ENCODE measurements around the gene CTAG1B. TPM values are rescaled to one million over a fixed set of nuclear protein-coding genes. Genes with fewer than 3 reads are reported as not detected.
"Not testable (repeated sequence)": the region's sequence is repeated elsewhere in the genome, so short reads cannot be mapped to it uniquely, and the experiment has no call there.

The CTAG1B gene
- total RNA-seq, 1 experiment from 2014 or later = not detected

DNA sequence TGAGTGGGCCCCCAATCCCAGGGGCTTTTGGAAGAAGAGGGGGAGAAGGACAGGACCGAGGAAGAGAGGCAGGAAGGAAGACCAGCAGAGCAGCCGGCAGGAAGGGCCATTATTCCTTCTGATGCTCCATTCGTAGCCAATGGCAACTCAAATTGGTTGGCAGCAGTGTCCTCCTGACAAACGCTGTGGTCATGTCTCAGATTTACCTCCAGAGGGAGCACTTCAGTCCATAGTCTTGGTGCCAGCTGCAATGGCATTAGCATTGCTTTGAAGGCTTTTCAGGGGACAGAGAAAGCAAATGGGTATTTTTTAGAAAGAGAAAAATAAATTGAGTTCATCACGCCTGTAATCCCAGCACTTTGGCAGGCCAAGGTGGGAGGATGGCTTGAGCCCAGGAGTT lies 9.9 kb upstream of the CTAG1B start:
- DNase-seq (ENCODE audit: low spot score) = not testable (repeated sequence)

DNA sequence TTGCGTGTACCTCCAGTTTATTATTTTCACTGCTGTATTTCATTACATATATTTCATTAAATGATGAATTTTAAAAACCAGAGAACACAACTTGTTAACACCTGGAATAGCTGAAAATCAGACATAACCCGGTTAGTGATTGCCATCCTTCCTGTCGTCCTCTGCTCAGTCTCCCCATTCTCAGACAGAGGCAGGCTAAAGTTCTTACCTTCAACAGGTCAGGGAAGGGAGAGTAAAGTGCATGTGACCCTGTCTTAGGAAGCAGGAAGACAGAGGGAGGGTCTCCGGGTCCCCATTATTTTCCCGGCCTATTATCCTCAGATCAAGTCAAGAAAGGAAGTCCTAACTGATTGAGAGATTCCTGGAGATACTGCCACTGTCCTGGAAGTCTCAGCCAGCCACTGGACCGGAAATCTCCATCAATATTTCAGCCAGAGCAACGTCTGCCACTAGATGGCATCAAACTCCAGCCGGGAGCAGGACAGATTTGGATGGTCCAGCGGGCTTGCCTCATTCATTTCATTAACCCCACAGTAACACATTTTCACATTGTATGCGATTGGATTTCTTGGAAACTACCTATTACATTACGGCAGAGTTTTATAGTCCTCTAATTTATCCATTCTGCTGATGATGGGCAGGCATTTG lies 1.8 kb upstream of the CTAG1B start:
- not testable (repeated sequence) for DNase-seq (ENCODE audit: low spot score)

DNA sequence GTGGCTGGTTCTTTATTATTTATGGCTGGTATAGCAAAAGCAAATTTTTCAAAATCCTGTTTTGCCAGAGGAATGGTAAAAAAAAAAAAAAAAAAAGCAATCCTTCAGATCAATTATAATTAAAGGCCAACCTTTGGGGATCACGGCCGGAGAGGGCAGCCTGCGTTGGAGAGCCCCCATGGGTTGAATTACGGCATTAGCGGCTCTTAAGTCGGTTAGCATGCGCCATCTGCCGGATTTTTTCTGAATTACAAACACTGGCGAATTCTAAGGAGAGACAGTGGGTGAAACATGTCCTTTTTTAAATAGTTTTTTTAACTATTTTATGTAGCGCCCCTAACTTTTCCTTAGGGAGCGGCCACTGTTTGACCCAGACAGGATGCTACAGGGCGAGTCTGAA lies 5.5 kb downstream of the CTAG1B start:
- not testable (repeated sequence) for DNase-seq (ENCODE audit: low spot score)

DNA sequence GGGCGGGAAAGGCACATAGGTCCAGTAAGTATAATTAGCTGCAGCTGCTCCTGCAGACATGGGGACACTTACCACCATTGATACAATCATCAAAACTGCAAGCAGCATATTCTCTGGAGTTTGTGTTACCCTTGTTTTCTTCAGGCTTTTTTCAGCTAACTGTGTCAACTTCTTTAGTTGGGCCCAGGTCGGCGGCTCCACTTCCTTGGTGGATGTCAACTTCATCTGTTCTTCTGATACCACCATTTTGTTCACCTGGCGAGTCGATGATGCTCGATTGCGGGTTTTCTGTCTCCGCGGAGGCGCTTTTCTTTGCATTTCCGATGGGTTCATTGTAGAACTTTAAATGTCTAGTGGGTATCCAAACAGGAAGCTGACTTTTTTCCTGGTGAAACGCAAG lies 7.9 kb downstream of the CTAG1B start:
- DNase-seq (ENCODE audit: low spot score) = not testable (repeated sequence)

DNA sequence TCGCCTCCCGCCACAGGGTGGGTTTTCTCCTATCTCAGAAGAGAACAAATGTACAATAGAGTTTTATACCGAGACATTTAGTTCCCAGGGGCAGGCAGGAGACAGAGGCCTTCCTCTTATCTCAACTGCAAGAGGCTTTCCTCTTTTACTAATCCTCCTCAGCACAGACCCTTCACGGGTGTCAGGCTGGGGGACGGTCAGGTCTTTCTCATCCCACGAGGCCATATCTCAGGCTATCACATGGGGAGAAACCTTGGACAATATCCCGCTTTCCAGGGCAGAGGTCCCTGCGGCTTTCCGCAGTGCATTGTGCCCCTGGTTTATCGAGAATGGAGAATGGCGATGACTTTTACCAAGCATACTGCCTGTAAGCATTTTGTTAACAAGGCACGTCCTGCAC lies 10.3 kb downstream of the CTAG1B start:
- DNase-seq (ENCODE audit: low spot score) = not testable (repeated sequence)

DNA sequence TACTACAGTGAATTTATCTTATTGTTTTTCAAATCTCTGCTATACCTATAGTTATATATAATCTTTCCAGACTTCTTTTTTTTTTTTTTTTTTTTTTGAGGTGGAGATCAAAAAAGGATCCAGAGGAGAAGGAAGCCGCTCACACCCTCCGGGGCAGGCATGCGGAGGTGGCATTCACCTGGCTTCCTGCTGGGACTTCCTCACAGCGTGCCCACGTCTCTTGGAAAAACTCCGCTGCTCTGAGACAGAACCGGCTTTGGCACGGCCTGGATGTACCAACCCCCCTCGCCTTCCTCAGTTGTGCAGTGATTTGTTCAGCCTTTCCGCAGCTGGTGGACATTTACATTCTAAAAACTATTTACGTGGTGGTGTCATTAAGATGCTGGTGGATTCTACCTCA lies 11.1 kb downstream of the CTAG1B start:
- not testable (repeated sequence) for DNase-seq (ENCODE audit: low spot score)

DNA sequence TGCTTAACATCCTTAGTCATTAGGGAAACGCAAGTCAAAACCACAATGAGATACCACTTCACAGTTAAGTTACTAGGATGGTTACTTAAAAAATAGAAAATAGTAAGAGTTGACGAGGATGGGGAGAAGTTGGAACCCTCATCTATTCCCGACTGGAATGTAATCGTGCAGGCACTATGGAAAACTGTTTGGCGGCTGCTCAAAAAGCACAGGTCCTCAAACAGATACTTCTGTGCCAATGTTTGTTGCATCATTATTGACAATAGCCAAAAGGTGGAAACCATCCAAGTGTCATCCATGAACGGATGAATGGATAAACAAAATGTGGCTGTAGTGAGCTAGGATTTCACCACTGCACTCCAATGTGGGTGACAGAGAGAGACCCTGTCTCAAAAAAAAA lies 11.7 kb downstream of the CTAG1B start:
- DNase-seq (ENCODE audit: low spot score) = no peak

DNA sequence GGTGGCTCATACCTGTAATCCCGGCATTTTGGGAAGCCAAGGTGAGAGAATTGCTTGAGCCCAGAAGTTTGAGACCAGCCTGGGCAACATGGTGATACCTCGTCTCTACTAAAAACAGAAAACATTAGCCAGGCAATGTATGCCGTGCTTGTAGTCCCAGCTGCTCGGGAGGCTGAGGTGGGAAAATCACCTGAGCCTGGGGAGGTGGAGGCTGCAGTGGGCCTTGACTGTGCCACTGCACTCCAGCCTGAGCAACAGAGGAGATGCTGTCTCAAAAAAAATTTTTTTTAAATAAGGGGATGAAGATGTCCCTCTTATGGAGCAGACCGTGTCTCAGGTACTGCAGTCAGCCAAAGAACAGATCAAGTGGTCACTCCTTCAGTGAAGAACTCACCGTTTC lies 13.5 kb downstream of the CTAG1B start:
- DNase-seq (ENCODE audit: low spot score) = no peak

DNA sequence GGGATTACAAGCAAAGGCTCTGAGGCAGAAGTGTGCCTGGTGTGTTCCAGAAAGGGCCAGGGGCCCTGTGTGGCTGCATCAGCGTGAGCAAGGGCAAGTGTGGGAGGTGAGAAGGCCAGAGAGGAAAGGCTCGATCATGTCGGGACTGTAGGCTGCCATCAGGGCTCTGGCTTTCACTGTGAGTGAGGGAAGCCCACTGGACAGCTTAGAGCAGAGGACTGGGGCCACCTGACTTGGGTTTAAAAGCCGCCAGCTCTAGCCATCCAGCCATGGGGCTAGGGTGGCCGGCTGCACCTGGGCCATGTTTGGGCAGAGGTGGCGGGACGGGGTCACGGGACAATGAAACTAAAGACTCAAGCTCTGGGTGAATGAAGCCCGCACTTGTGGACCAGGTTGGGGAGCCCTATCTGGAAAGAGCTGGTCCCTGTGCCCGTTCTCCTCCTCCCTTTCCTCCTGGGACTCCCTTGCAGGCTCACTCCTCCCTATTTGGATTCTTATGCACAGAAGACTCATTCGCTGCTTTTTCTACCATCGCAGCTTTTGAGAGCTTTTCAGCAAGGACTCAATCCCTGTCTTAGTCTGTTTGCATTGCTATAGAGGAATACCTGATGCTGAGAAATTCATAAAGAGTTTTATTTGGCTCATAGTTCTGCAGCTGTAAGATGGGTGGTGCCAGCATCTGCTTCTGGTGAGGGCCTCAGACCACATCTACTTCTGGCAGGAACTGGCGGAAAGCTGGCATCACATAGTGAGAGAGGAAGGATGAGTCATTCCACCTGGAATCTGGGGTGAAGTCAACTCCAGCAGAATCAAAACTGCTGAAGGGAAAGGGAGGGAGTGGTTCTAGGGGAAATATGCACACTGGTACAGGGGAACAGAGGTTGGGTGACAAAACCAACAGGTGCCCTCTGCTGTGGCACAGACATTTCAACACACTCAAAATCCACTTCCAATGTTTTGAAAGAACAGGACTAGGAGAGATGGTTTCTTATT lies 15.3 kb downstream of the CTAG1B start:
- DNase-seq (ENCODE audit: low spot score) = peak; percentile 96

DNA sequence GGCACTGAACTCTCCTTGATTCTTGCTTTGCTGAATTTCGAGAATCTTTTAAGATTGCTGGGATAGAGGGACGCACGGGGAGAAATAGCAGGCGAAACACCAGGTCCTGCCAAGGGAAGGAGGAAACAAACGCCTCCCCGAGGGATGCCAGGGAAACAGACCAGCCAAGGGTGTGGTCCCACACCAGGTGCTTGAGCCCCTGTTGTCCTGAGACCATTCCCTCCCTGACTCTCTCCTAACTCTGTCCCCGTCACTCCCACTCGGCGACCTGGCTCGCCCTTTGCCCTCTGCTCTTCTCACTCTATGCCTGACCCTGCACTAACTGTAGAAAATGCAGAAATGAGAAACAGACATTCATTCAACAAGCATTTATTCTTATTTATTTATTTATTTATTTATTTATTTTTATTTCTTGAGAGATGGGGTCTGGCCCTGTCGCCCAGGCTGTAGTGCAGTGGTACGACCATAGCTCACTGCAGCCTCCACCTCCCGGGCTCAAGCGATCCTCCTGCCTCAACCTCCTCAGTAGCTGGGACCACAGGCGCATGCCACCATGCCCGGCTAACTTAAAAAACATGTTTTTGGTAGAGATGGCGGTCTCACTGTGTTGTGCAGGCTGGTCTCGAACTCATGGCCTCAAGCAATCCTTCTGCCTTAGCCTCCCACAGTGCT lies 16.2 kb downstream of the CTAG1B start:
- DNase-seq (ENCODE audit: low spot score) = no peak

DNA sequence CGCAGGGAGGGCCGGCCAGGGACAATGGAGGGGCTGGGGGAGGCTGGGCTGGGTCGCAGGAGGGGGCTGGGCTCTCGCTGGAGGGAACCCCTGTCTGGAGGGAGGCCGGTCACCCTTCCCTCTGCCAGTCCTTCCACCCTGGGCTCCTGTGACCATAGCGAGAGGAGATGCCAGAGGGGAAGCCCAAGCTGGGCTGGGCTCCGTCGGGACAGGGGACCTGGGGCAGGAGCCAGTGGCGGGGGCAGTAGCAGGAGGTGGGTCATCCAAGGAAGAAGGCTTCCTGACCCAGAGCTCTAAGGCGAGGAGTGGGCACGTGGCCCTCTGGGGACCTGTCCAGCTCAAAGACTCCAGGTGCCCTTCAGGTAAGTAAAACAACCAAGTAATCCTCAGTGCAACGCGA lies 16.9 kb downstream of the CTAG1B start:
- DNase-seq (ENCODE audit: low spot score) = no peak

DNA sequence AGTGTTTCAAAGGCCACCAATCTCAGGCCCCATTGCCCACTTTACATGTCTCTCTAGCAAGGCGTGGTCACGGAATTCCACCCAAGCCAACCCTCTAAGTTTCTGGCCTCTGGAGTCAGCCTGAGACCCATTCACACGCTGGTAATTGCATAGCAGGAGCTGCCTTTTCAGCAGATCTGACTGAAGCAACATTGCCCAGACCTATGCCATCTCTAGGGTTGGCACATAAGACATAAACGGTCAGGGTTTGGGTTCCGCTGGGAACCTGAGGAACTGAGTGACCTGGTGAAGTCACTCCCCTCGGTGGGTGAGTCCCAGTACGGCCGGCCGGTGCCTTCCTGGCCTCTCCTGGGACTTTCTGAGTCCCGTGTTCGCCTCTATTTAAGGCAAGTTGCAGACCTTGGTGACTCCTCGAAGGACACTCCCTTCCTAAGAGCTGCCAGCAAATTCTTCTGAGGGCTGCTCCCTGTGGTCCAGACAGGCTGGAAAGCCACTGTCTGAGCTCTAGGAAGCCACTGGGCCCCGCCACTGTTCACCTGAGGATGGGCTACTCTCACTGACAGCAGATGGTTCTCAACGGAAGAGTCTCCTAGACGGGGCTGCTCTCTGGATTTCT lies 18.2 kb downstream of the CTAG1B start:
- peak; percentile 89 for DNase-seq (ENCODE audit: low spot score)

DNA sequence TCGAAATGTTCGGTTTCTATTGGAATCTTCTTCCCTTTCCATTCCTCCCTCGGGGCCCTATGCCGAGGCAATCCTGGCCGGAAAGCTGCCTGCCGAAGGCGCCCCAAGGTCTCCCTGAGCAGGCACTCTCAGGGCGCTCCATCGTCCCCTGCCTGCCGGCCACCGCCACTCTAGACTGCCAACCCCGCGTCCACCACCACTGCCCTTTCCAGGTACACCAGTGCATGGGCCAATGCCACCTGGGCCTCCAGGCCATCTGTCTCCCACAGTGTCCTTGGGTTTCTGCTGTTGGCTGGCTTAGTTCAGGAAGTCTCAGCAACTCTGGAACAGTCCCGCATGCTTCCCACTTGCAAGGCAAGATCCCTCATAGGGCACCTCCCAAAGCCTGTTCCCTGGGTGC lies 19.6 kb downstream of the CTAG1B start:
- no peak for DNase-seq (ENCODE audit: low spot score)

DNA sequence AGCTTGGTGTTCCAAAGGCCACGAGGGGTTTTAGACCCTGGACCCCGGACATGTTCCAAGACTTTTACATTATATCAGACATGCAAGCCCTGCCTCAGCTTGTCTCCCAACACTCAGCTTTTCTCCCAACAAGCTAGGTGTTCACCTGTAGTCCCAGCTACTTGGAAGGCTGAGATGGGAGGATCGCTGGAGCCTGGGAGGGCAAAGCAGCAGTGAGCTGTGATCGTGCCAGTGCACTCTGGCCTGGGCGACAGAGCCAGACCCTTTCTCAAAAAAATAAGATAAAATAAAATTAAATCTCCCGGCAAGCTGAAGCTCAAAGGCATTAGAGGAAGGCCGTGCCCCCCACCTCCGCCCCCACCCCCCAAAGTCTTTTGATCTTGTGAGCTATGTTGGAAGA lies 20.4 kb downstream of the CTAG1B start:
- no peak for DNase-seq (ENCODE audit: low spot score)

DNA sequence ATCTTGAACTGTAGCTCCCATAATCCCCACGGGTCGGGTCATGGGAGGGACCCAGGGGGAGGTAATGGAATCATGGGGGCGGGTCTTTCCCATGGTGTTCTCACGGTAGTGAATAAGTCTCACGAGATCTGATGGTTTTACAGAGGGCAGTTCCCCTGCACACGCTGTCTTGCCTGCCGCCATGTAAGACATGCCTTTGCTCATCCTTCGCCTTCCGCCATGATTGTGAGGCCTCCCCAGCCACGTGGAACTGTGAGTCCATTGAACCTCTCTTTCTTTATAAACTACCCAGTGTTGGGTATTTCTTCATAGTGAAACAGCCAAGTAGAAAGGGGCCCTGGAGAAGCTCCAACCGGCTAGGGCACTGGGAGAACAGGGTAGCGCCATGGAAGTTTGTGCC lies 21.9 kb downstream of the CTAG1B start:
- DNase-seq (ENCODE audit: low spot score) = no peak

DNA sequence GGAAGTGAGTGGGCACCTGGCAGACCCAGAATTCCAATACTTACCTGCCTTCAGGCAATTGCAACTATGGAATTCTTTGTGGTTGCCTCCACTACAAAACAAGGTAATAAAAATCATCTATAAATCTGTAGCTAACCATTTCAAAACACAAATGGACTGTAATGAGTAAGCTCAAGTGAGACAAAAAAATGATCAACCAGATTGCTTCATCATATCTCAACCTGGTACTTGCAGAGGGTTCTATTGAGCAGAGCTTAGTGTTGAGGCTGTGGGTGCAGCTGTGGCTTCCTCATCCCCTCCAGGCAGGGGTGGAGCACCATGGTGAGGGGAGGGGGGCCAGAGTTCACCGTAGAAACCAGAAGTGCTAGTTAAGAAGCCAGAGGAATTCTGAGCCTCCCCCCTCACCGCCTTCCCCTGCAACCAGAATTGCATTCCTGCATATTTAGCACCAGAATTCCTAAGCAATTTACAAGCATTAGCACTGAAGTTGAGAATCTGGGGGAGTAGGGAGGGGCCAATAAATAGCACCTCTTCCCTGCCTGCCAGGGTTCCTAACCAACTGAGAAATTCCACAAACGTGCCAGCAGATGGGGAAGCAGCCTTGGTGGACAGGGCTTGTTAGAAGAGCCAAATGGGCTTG lies 22.7 kb downstream of the CTAG1B start:
- peak; percentile 96 for DNase-seq (ENCODE audit: low spot score)

DNA sequence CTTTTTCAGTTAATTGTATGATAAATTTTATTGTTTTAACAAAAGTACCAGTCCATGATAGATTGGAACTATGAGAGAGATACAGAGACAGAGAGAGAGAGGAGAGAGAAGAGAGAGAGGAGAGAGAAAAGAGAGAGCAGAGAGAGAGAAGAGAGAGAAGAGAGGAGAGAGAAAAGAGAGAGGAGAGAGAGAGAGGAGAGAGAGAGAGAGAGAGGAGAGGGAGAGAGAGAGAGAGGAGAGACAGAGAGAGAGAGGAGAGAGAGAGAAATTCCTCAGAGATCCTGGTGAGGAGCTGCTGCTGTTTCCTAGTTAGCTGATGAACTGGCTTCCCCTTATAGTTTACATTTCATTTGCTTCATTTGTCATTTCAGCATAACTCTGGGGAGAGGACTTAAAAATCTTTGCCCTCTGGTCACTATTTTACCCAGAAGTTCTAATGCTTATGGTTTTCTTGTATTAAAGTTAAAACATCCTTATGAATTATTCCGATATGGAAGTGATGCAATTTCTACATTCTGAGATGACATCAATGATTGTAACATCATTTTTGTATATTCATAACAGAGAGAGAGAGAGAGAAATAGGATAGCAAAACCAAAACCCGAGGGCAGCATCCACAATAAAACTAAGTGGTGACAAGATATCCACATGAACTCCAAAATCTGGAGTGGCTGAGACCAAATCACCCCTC lies 23.4 kb downstream of the CTAG1B start:
- peak; percentile 40 for DNase-seq (ENCODE audit: low spot score)

DNA sequence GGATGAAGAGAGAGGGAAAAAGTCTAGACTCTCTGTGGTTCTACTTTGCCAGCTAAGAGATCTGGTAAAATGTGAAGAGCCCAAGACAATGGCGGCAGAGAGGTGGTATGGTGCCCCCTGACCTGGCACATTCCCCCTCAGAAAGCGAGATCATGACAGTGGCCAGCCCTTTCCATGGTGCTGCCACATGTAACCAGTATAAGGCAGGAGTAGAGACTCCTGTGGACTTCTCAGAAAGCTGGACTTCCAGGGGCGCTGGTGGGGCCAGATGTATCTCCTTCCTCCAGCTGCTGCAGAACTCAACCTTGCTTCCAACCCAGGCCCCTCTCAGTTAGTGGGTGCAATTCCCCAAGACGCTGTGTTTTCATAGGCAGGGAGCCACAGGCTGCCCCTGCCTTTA lies 24.6 kb downstream of the CTAG1B start:
- DNase-seq (ENCODE audit: low spot score) = no peak

DNA sequence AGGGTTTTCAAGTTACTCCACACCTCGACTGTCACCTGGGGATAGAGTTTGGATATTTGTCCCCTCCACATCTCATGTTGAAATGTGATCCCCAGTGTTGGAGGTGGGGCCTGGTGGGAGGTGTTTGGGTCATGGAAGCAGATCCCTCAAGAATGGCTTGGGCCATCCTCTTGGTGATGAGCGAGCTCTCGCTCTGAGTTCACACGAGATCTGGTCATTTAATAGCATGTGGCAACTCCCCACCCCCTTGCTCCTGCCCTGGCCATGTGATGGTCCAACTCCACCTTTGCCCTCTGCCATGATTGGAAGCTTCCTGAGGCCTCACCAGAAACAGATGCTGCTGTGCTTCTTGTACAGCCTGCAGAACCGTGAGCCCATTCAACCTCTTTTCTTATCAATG lies 25.9 kb downstream of the CTAG1B start:
- DNase-seq (ENCODE audit: low spot score) = no peak

DNA sequence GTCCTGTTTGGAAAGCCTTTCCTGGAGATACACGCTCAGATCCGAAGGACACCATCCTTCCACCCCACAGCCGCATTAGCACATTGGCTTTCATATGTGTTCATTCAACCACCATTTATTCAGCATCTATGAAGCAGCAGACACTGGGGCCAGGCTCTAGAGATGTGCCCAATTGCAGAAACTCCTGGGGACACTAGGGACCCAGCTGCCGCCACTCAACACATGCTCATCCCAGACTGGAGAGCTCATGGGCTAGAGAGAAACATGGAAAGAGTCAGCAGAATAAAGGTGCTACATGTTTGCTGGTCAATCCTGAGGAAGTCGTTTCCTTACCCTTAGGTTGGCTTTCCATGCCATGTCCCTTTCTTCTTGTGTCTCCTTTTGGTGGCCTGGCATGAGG lies 26.6 kb downstream of the CTAG1B start:
- no peak for DNase-seq (ENCODE audit: low spot score)

DNA sequence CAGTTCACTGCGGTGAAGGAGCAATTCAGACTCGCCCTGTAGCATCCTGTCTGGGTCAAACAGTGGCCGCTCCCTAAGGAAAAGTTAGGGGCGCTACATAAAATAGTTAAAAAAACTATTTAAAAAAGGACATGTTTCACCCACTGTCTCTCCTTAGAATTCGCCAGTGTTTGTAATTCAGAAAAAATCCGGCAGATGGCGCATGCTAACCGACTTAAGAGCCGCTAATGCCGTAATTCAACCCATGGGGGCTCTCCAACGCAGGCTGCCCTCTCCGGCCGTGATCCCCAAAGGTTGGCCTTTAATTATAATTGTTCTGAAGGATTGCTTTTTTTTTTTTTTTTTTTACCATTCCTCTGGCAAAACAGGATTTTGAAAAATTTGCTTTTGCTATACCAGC lies 28.7 kb downstream of the CTAG1B start:
- DNase-seq (ENCODE audit: low spot score) = not testable (repeated sequence)

Measured in A172 (cell line).